Posterior cingulate gyrus (tissue), 11 donors: ENCODE results near the gene SUPT3H.

Experiments
- DNase-seq, 10 donors: peaks; one replicate each; pipeline versions ENCODE4 v3.0.0 to v3.0.0-alpha.2; 2020 to 2021; ENCODE audit warnings: mixed read lengths in 3 of 10
- intact Hi-C: fragments of 100-400 bp; cut with DNase I; formaldehyde crosslinking; loops from one replicate; pipeline ENCODE4 v1.15.1; 2023

Gene SUPT3H

GRCh38 chr6:45027126-45027525 lies 350.6 kb downstream of the SUPT3H start:
- DNase-seq = no peak
- intact Hi-C loops = no loop called here

- no peak for DNase-seq
- intact Hi-C loops = no loop called here
These were observed 351.7 kb downstream of the SUPT3H start for GRCh38 chr6:45026003-45026516.

- no peak for DNase-seq
- intact Hi-C loops = no loop called here
These were observed 353.1 kb downstream of the SUPT3H start for GRCh38 chr6:45024610-45025009.

GRCh38 chr6:45021676-45022075 lies 356.1 kb downstream of the SUPT3H start:
- no peak for DNase-seq
- intact Hi-C loops = no loop called here

GRCh38 chr6:45012687-45013086 lies 365.0 kb downstream of the SUPT3H start:
- no peak for DNase-seq
- intact Hi-C loops = no loop called here

GRCh38 chr6:45009576-45009975 lies 368.2 kb downstream of the SUPT3H start:
- intact Hi-C loops = no loop called here

GRCh38 chr6:45006893-45007292 lies 370.8 kb downstream of the SUPT3H start:
- no peak for DNase-seq

More at GRCh38 chr6:45009576-45009975, 368.2 kb downstream of the SUPT3H start:
- no peak for DNase-seq

GRCh38 chr6:45003961-45004360 lies 373.8 kb downstream of the SUPT3H start:
- intact Hi-C loops = no loop called here
- DNase-seq = no peak

More at GRCh38 chr6:45006893-45007292, 370.8 kb downstream of the SUPT3H start:
- intact Hi-C loops = no loop called here

GRCh38 chr6:45003387-45003786 lies 374.3 kb downstream of the SUPT3H start:
- no peak for DNase-seq
- intact Hi-C loops = no loop called here

- intact Hi-C loops = no loop called here
- DNase-seq = no peak
These were observed 375.2 kb downstream of the SUPT3H start for GRCh38 chr6:45002390-45003105.

- intact Hi-C loops = no loop called here
- DNase-seq = no peak
These were observed 376.1 kb downstream of the SUPT3H start for GRCh38 chr6:45001663-45002062.

- no peak for DNase-seq
- intact Hi-C loops = no loop called here
These were observed 376.9 kb downstream of the SUPT3H start for GRCh38 chr6:45000833-45001232.

- intact Hi-C loops = no loop called here
- no peak for DNase-seq
These were observed 378.7 kb downstream of the SUPT3H start for GRCh38 chr6:44999066-44999465.

GRCh38 chr6:44995486-44996132 lies 382.1 kb downstream of the SUPT3H start:
- intact Hi-C loops = no loop called here
- DNase-seq = no peak

- no peak for DNase-seq
- intact Hi-C loops = no loop called here
These were observed 388.3 kb downstream of the SUPT3H start for GRCh38 chr6:44989391-44989790.

GRCh38 chr6:44985006-44985405 lies 392.7 kb downstream of the SUPT3H start:
- intact Hi-C loops = no loop called here
- no peak for DNase-seq

- no peak for DNase-seq
- intact Hi-C loops = no loop called here
These were observed 394.0 kb downstream of the SUPT3H start for GRCh38 chr6:44983467-44984365.

- intact Hi-C loops = no loop called here
These were observed 396.9 kb downstream of the SUPT3H start for GRCh38 chr6:44980841-44981240.

GRCh38 chr6:44976677-44977641 lies 400.8 kb downstream of the SUPT3H start:
- intact Hi-C loops = no loop called here
- DNase-seq = no peak

More at GRCh38 chr6:44980841-44981240, 396.9 kb downstream of the SUPT3H start:
- DNase-seq = no peak

- no peak for DNase-seq
- intact Hi-C loops = no loop called here
These were observed 403.2 kb downstream of the SUPT3H start for GRCh38 chr6:44974511-44974910.
